Measurements from ENCODE around the gene FUT3.

GRCh38 chr19:5843295-5843927, 7.8 kb downstream of the FUT3 start:
- TF ChIP-seq CTCF (conservative IDR thresholded peaks at IDR 0.05; ENCODE audit: low read depth, low read length) (no peak), RFX5 (IDR thresholded peaks at IDR 0.05; ENCODE audit: low read depth, low read length) (no peak)
